ENCODE measurements around the gene SPACA9. TPM values are rescaled to one million over a fixed set of nuclear protein-coding genes. Genes with fewer than 3 reads are reported as not detected.

SPACA9 gene
- 1 to 10 TPM in 1 of 2 donors, under 1 TPM in 1; 0.95 to 1.3 TPM for total RNA-seq

DNA sequence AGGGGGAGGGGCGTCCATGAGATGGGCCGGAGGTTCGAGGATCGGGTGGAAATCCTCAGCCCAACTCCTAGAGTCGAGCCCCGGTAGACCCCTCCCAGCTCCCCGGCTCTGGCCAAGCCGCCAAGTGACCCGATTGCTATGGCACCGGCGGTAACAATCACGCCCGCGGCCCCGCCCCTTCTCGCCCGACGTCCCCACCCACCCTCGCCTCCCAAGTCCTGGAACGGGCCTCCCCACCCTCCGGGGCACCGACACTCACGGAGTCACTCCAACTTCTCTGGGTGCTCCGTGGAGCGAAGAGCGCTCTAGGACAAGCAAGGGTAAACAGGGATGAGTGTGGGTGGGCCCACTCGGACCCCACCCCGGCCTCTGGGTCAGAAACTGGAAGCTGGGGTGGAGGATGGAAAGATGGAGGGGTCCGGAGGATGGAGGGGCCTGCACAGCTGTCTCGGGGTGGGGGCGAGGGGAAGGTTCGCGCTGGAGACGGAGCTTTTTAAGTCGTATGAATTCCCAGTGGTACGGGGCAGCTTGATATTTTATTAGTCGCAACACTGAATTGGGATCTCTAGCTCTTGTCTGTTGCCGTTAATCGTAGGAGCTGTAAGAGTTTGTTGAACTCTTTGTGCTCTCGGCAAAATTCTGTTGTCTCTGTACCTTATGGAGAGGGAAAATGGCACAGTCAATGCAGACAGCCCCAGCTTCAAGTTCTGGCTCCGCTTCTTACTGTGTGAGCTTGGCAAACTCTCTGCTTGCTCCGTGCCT lies at the start of gene SPACA9:
SPACA9 (plus strand) TSS at position 204 of the 762 bp plus-strand sequence. CDS start 5,050 bp downstream, outside the sequence.
- Mint-ChIP-seq H3K27ac (peak within 1 kb of the TSS; percentile 73), H3K4me3 (peak within 1 kb of the TSS; percentile 76), H3K9me3 (no peaks in the 10 kb centered on the region), H3K27me3 (no peaks in the 10 kb centered on the region), H3K36me3 (ENCODE audit: low read depth) (no peaks in the 10 kb centered on the region), H3K4me1 (no peaks in the 10 kb centered on the region)
- ATAC-seq (replicated peaks) = peak; percentile 53

DNA sequence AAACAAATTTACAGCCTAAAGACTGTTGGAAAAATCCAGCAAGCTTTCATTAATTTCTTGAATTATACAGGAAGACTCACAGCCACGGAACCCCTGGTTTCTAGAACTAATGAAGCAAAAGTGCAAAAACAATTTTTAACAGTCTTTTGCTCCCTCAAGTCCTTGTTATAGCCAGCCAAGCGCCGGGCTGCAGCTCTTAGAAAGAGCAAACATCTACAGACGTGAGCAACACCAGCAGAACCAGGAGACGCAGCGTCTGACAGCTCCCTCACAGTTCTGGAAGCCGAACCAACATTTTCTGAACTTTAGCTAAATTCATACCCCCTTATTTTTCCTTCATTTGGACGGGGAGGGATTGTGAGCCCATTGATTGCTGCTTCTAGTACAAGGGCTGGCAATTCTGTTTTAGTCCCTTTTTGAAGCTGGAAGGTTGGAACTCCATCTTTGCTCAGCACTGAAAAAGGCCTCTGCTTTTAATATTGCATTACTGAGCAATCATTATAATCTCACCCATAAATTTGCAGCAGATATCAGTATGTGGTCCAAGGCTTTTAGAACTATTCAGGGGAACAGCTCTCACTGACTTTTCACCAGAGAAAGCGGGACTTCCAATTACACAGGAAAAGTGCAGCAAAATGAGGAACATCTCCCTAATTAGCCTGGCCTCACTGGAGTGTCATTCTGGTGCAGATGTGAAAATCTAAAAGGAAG lies 46.4 kb upstream of the SPACA9 start:
- no peaks in the 10 kb centered on the region for H3K4me1 Mint-ChIP-seq
- no peaks in the 10 kb centered on the region for H3K9me3 Mint-ChIP-seq
- no peak overlapping the region for H3K4me3 Mint-ChIP-seq
- no peaks in the 10 kb centered on the region for H3K36me3 Mint-ChIP-seq (ENCODE audit: low read depth)
- peaks cover 24% of the 10 kb centered on the region for H3K27me3 Mint-ChIP-seq
- no peak overlapping the region for H3K27ac Mint-ChIP-seq
- no peak for ATAC-seq (replicated peaks)

DNA sequence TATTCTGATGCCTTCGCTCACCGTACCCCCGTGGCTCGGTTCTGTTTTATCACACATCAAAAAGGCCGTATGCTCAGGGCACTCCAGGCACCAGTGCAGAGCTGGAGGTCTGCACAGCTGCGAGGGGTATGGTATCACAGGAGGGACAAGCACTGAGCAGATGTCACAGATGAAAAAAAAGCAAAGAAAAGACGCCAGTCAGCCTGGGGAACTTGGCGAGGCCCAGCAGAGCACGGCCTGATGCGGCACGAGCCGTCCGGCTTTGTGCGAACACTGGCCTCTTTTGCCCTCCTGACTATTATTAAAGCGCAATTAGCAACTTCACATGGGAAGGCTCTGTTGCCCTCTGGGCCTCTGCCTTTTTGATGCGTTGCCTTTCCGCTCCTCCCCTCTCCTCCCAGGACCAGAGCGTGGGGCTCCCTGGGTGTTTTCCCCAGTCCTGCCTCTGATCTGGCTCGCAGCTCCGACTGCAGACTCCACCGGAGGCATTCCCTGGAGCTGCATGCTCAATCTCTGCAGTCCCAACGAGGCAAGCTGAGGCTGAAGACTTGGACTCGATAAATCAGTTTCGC lies 45.1 kb upstream of the SPACA9 start:
- peaks cover 17% of the 10 kb centered on the region for H3K27me3 Mint-ChIP-seq
- no peak overlapping the region for H3K4me3 Mint-ChIP-seq
- no peaks in the 10 kb centered on the region for H3K36me3 Mint-ChIP-seq (ENCODE audit: low read depth)
- H3K9me3 Mint-ChIP-seq = no peaks in the 10 kb centered on the region
- H3K27ac Mint-ChIP-seq = no peak overlapping the region
- ATAC-seq (replicated peaks) = no peak
- H3K4me1 Mint-ChIP-seq = no peaks in the 10 kb centered on the region

DNA sequence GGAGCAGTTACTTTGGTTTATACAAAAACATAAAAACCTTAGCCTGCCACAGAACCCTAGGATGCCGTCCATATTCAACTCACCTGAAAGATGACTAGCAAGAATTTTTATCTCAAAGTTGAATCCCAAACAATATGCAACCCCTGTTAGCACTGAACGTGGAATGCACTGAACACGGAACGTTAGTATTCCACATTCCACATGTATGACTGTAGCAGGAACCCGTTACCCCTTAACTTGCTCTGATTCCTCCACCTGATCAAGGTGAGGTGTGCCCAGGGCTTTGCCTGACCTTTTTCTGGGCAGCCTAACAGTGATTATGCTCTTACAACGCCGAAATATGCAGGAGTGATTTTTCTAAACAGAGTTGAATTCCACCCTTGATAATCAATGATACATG lies 44.4 kb upstream of the SPACA9 start:
- no peaks in the 10 kb centered on the region for H3K36me3 Mint-ChIP-seq (ENCODE audit: low read depth)
- no peaks in the 10 kb centered on the region for H3K9me3 Mint-ChIP-seq
- no peak overlapping the region for H3K4me3 Mint-ChIP-seq
- H3K4me1 Mint-ChIP-seq = no peaks in the 10 kb centered on the region
- no peak overlapping the region for H3K27ac Mint-ChIP-seq
- no peak for ATAC-seq (replicated peaks)
- peaks cover 16% of the 10 kb centered on the region for H3K27me3 Mint-ChIP-seq

DNA sequence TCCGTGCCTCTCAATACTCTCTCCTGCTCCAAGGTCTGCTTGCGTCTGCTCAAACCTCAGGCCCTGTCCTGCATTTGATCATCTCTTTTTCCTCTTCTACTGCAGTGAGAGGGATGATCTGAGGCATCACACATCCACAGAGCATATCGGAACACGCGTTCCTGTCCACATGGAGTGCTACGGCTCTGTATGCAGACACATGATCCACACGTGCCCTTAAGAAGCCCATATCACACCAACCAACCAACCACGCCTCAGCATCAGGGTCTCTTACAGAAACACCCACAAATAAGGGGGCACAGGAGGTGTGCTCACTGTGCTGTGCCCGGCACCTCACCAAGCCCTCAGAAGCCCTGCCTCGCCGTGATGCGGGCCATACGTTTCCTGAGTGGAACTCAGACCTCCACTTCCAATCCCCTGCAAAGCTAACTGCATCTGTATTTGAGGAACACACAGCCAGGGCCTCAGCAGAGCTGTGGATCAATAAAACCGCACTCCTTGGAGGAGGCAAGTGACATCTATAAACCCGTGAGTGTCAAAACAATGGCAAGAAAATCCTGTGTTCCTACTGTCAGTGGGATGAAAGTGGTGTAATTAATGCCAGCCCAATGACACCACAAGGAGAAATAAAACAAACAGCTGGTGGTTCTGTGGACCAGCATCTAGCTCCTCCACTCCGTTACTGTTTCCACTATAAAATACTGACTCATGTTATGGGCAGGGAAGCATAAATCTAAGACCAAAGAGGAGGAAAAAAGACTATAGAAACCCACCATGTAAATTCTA lies 41.0 kb upstream of the SPACA9 start:
- H3K4me1 Mint-ChIP-seq = no peaks in the 10 kb centered on the region
- no peaks in the 10 kb centered on the region for H3K9me3 Mint-ChIP-seq

DNA sequence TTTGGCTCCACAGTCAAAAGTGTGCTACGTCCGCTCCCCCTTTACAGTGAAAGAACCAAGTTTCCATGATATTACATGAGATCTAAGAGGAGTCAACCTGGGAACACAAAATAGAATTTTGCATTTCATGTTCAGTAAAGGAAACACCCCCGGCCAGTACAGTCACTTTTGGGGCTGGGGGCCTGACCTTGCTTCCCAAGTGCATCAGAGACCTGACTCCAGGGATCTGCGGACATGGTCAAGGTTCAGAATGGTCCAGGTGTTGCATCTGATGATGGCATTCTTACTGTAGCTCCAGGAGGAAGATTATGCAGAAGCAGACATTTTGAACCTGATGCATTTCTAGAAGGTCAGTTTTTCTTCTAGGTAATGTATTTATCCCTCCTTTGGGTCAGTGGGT lies 40.4 kb upstream of the SPACA9 start:
- Mint-ChIP-seq H3K27ac (no peak overlapping the region), H3K9me3 (no peaks in the 10 kb centered on the region)
- ATAC-seq (replicated peaks) = no peak

More for the DNA sequence above, 41.0 kb upstream of the SPACA9 start:
- no peak for ATAC-seq (replicated peaks)
- Mint-ChIP-seq H3K4me3 (no peak overlapping the region), H3K36me3 (ENCODE audit: low read depth) (no peaks in the 10 kb centered on the region), H3K27me3 (peaks cover 10% of the 10 kb centered on the region), H3K27ac (no peak overlapping the region)

DNA sequence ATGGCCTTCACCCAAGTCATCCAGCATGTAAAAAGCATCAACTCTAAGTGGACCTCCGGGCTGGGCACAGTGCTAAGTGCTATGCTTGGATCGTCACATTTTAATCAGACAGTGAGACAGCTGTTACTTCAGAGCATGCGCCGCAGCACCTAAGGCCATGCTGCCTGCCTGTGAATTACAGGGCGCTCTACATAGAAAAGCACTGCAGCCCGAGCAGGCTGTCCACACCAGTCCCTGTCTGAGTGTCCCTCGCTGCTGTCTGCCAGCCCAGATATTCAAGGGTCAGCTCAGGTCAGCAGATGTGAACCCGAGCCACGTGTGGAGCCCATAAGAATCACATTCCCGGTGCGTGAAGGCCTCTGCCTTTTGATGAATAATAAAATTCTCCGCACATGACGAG lies 37.7 kb upstream of the SPACA9 start:
- Mint-ChIP-seq H3K4me1 (no peaks in the 10 kb centered on the region), H3K9me3 (no peaks in the 10 kb centered on the region), H3K4me3 (no peak overlapping the region), H3K27ac (no peak overlapping the region), H3K27me3 (peaks cover 7% of the 10 kb centered on the region), H3K36me3 (ENCODE audit: low read depth) (no peaks in the 10 kb centered on the region)
- no peak for ATAC-seq (replicated peaks)

More for the DNA sequence above, 40.4 kb upstream of the SPACA9 start:
- Mint-ChIP-seq H3K4me3 (no peak overlapping the region), H3K4me1 (no peaks in the 10 kb centered on the region), H3K27me3 (peaks cover 10% of the 10 kb centered on the region), H3K36me3 (ENCODE audit: low read depth) (no peaks in the 10 kb centered on the region)

DNA sequence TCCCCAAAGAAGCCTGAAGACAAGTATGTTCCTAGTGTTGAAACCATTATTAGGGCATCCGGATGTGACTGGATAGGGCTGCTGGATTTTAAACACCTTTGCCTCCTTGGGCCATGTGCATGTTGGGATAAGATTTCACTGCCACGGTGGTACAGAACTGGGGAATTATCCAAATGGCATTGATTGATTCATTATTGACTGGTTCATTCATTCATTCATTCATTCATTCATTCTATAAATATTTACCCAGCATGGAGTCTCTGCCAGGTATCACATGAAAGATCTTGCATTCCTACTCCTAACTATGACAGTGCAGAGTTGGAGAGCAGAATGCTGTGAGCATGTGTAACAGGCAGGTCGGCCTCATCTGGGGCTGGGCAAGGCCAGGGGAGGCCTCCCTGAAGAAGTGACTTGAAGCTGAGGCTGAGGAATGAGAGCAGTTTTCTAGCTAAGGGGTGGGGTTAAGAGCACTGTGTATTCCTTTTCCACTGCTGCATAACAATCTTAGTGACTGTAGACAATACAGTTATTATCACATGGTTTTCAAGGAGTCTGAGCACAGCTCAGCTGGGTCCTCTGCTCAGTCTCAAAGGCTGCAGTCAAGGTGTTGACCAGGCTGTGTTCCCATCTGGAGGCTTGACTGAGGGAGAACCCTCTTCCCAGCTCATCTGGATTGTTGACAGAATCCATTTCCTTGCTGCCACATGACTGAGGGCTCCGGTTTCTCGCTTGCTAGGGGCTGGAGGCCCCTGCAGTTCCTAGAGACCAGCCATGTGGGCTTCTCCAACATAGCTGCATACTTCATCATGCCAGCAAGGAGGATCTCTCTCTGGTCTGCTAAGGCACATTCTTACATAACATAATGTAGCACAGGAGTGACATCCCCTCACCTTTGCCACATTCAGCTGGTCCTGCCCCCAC lies 36.3 kb upstream of the SPACA9 start:
- no peak overlapping the region for H3K4me3 Mint-ChIP-seq
- H3K36me3 Mint-ChIP-seq (ENCODE audit: low read depth) = no peaks in the 10 kb centered on the region
- H3K9me3 Mint-ChIP-seq = no peaks in the 10 kb centered on the region
- H3K27me3 Mint-ChIP-seq = peaks cover 5% of the 10 kb centered on the region
- no peak for ATAC-seq (replicated peaks)
- no peak overlapping the region for H3K27ac Mint-ChIP-seq
- H3K4me1 Mint-ChIP-seq = no peaks in the 10 kb centered on the region

DNA sequence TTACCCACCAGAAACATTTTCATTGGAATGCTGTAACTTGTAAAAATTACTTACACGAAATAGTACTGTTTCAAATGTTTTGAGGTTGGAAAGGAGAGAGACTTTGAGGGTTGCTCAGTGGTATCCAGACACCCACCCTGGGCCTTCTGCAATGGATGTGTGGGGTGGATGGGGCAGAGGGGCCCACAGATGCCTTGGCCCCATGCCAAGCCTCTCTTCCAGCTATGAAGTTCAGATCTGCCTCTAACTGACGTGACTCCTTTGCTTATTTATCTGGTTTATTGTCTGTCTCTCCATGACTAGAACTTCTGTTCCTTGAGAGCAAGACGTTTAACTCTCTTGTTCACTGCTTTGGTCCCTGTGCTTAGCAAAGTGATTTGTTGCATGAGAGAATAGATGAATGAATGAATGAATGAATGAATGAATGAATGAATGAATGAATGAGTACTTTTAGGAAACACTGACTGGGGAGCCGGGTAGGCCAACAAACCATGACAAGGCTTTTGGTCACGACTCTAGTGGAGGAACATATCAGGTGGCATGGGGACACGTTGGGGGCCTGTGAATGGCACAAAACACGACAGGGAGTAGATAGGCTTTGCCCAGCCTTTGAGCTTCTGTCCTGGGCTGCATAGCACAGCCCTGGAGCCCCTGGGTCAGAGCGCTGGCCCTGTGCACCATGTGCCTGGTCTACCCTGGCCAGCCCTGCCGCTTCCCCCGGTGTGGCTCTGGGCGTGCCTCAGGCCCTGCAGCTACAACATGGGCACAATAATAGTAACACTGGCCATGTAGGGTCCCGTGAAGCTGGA lies 32.4 kb upstream of the SPACA9 start:
- no peak for ATAC-seq (replicated peaks)
- H3K27ac Mint-ChIP-seq = no peak overlapping the region
- H3K36me3 Mint-ChIP-seq (ENCODE audit: low read depth) = no peaks in the 10 kb centered on the region
- H3K4me3 Mint-ChIP-seq = no peak overlapping the region
- no peaks in the 10 kb centered on the region for H3K27me3 Mint-ChIP-seq
- H3K4me1 Mint-ChIP-seq = no peaks in the 10 kb centered on the region
- no peaks in the 10 kb centered on the region for H3K9me3 Mint-ChIP-seq

DNA sequence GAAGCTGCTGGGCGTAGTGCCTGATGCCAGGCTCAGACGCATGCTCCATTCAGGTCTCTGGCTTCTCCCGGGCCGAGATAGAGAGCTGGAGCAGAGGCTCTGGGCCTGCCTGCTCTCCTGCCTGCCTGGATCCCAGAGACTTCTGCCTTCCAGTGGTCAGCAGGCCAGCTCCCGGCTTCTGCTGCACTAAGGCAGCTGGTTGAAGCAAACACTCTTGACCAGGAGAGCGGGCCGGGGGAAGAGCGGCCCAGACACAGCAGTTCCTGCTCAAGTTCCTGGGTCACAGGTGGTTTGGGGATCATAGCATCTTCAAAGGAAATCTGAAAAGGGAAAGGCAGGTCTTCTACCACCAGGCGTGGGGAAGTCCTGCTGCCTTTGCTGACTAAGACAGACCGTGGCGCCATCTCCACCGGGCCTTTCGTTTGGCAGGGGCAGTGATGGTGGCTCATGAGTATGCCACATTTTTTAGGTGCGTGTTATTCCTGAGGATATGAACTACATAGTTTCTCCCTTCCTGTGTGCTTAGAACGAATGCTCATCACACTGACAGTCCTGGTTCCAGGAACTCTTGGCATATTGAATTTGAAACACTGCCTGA lies 31.7 kb upstream of the SPACA9 start:
- Mint-ChIP-seq H3K27ac (no peak overlapping the region), H3K27me3 (no peaks in the 10 kb centered on the region), H3K4me1 (no peaks in the 10 kb centered on the region), H3K9me3 (no peaks in the 10 kb centered on the region), H3K36me3 (ENCODE audit: low read depth) (no peaks in the 10 kb centered on the region), H3K4me3 (no peak overlapping the region)
- ATAC-seq (replicated peaks) = no peak

DNA sequence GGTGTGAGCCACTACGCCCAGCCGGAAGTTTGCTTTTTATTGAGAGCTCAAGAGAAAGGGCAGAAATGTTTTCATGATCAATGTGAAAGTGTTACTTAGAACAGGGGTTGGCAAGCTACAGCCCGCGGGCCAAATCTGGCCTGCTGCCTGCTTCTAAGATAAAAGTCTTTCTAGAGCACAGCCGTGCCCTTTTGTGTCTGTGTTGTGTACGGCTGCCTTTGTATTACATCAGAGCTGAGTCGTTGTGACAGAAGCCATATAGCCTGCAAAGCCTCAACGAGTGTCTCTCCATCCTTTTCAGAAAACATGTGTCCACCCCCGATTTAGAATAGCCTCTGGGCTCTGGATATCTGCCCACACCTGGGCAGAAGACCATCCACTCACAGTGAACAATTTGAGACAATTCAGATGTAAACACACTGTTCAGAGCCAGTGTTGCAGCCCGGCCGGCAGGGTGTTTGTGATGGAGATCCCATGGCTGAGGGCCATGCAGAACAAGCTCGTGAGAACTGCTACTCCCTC lies 29.5 kb upstream of the SPACA9 start:
- no peaks in the 10 kb centered on the region for H3K27me3 Mint-ChIP-seq
- no peaks in the 10 kb centered on the region for H3K4me1 Mint-ChIP-seq
- H3K36me3 Mint-ChIP-seq (ENCODE audit: low read depth) = no peaks in the 10 kb centered on the region
- no peaks in the 10 kb centered on the region for H3K9me3 Mint-ChIP-seq
- no peak overlapping the region for H3K27ac Mint-ChIP-seq
- ATAC-seq (replicated peaks) = no peak
- peak overlapping the region; percentile 29 for H3K4me3 Mint-ChIP-seq

DNA sequence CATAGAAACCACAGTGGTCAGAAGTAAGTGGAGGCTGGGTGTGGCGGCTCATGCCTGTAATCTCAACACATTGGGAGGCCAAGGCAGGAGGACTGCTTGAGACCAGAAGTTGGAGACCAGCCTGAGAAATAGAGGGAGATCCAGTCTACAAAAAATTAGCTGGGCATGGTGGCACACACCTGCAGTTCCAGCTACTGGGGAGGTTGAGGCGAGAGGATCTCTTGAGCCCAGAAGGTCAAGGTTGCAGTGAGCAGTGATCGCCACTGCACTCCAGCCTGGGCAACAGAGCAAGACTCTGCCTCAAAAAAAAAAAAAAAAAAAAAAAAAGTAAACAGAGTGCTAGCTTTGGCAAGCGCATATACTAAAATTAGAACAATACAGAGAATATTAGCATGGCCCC lies 25.2 kb upstream of the SPACA9 start:
- H3K4me3 Mint-ChIP-seq = no peak overlapping the region
- no peaks in the 10 kb centered on the region for H3K4me1 Mint-ChIP-seq
- no peak overlapping the region for H3K27ac Mint-ChIP-seq
- H3K9me3 Mint-ChIP-seq = no peaks in the 10 kb centered on the region
- no peaks in the 10 kb centered on the region for H3K36me3 Mint-ChIP-seq (ENCODE audit: low read depth)
- no peak for ATAC-seq (replicated peaks)
- H3K27me3 Mint-ChIP-seq = peaks cover 11% of the 10 kb centered on the region
